Right lobe of liver (tissue), 6 donors: ENCODE data around the gene FOXP2. TPM values are rescaled to one million over a fixed set of nuclear protein-coding genes. Genes with fewer than 3 reads are reported as not detected.
"Not testable (repeated sequence)": the region's sequence is repeated elsewhere in the genome, so short reads cannot be mapped to it uniquely, and the experiment has no call there.

Experiments
- ATAC-seq, 4 donors: fragments of 200-7000 bp; cut with Tn5 transposase; one replicate each; pipeline ENCODE4 v1.9.1; 2020; ENCODE audit warnings: mild to moderate bottlenecking in 4 of 4, moderate library complexity in 4 of 4
- DNase-seq, 3 donors: peaks; one replicate each; pipeline ENCODE4 v3.0.0-alpha.2; 2020
- H3K27ac ChIP-seq, 3 donors: fragments of 200-600 bp; one replicate each; pipeline ENCODE4 v1.8.0; 2022
- H3K27me3 ChIP-seq, 2 donors: fragments of 200-600 bp; one replicate each; pipeline ENCODE4 v1.8.0; 2022
- H3K36me3 ChIP-seq, 4 donors: fragments of 200-600 bp; sonication (generic) in 1 of 4; one replicate each; pipeline versions ENCODE4 v1.5.1 to v1.8.0; 2017 to 2022; ENCODE audit warnings: control low read depth in 1 of 4
- H3K4me1 ChIP-seq, 4 donors: fragments of 200-600 bp; sonication (generic) in 1 of 4; one replicate each; pipeline versions ENCODE4 v1.5.1 to v1.8.0; 2017 to 2022; ENCODE audit warnings: control low read depth in 1 of 4
- H3K4me3 ChIP-seq, 3 donors: fragments of 200-600 bp; one replicate each; pipeline ENCODE4 v1.8.0; 2022
- H3K9me3 ChIP-seq, 4 donors: fragments of 200-600 bp; sonication (generic) in 1 of 4; one replicate each; pipeline versions ENCODE4 v1.5.1 to v1.8.0; 2017 to 2022; ENCODE audit warnings: control low read depth in 1 of 4
- POLR2A ChIP-seq: fragments of 450-650 bp; IDR thresholded peaks from one replicate; pipeline ENCODE4 v1.6.1; 2017; ENCODE audit warnings: antibody characterized with exemption, mild to moderate bottlenecking
- WGBS: methylation state at CpG from one replicate; pipeline ENCODE4 v1.1.6; 2018; ENCODE audit warnings: low coverage, low lambda C conversion rate; ENCODE audit not compliant: insufficient coverage; ENCODE audit errors: missing lambda C conversion rate; 5-methylcytosine and 5-hydroxymethylcytosine counted together
- intact Hi-C, 2 donors: fragments of 100-400 bp; cut with DNase I; formaldehyde crosslinking; loops; one replicate each; pipeline versions ENCODE4 v1.11.2 to v1.14.1; 2022
- total RNA-seq, 6 experiments: library from RNA; depleted of rRNA in 2 of 6; stranded (reverse); fragments of >200 nt in 2 of 6; fragmentation: NEBNext Ultra II Directional in 3 of 6; extraction: Animal tissue kit (Norgen Biotek cat#: 25700) in 3 of 6; gene quantifications; one replicate each; pipeline versions ENCODE4 v1.1.0 to v1.2.4, GENCODE V29; 2016 to 2023
- TF ChIP-seq, protein P1 (sequence below), 4 donors: fragments of 200-600 bp in 3 of 4; fragments of 450-650 bp in 1 of 4; IDR thresholded peaks; one replicate each; pipeline versions ENCODE4 v1.5.1 to v1.8.0; 2016 to 2022; ENCODE audit warnings: antibody characterized with exemption in 4 of 4, mild to moderate bottlenecking in 2 of 4
- donor health status: DM: no; HTN: yes; CAD: no.
- donor health status: DM: no; HTN: no; CAD: no.
- donor health status: DM: no; HTN: no; CAD: no.
- donor health status: DM: no; HTN: yes; CAD: no.
- donor health status: DM: no; HTN: yes; CAD: no.

FOXP2 gene
- total RNA-seq, 6 experiments from 2014 or later = 2.9 to 8.3 (median 4.4) TPM

DNA sequence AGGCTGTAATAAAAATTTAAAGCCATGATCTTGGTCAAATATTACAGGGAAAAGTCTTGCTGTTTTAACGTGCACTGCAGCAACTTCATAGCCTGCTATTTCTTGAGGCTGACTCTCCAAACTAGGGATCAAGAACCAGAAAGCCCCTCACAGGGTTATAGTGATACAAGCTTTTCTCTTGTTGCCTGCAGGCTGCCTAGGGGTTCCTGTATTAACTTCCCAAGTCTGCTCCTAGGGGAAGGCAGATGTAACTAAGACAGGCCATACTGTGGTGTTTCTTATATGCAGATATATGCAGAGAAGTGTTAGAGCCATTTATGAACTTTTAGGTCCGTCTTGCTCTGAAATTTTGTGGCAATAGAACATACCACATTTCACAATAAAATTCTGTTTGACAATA lies 175.7 kb downstream of the FOXP2 start:
- intact Hi-C loops = no loop called here
- Histone ChIP-seq H3K27me3 (no peaks in the 10 kb centered on the region), H3K27ac (no peak overlapping the region), H3K4me3 (no peak overlapping the region), H3K36me3 (no peaks in the 10 kb centered on the region), H3K9me3 (no peaks in the 10 kb centered on the region), H3K4me1 (no peaks in the 10 kb centered on the region)
- no peak for DNase-seq
- no peak for ATAC-seq
- WGBS = 65% methylated on average over 2 of the region's 2 CpGs
- TF ChIP-seq POLR2A = no peak
- TF ChIP-seq, protein P1, sequence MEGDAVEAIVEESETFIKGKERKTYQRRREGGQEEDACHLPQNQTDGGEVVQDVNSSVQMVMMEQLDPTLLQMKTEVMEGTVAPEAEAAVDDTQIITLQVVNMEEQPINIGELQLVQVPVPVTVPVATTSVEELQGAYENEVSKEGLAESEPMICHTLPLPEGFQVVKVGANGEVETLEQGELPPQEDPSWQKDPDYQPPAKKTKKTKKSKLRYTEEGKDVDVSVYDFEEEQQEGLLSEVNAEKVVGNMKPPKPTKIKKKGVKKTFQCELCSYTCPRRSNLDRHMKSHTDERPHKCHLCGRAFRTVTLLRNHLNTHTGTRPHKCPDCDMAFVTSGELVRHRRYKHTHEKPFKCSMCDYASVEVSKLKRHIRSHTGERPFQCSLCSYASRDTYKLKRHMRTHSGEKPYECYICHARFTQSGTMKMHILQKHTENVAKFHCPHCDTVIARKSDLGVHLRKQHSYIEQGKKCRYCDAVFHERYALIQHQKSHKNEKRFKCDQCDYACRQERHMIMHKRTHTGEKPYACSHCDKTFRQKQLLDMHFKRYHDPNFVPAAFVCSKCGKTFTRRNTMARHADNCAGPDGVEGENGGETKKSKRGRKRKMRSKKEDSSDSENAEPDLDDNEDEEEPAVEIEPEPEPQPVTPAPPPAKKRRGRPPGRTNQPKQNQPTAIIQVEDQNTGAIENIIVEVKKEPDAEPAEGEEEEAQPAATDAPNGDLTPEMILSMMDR (IDR thresholded peaks at IDR 0.05) = no peak

DNA sequence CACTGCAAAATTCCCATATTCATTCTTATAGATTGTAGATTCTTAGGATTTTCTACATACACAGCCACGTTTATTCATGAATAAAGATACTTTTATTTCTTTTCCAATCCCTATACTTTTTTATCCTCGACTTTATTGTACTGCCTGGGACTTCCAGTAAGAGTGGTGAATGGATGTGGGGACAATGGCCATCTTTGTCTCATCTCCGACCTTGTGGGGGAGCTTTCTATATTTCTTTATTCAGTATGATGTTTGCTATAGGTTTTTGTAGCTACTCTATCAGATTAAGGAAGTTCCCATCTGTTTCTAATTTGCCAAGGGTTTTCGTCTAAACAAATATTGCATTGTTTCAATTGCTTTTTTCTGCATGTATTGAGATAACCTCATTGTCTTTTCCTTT lies 184.3 kb downstream of the FOXP2 start:
- H3K4me1 ChIP-seq = no peaks in the 10 kb centered on the region
- H3K9me3 ChIP-seq = no peaks in the 10 kb centered on the region
- intact Hi-C loops = no loop called here
- H3K27me3 ChIP-seq = no peaks in the 10 kb centered on the region
- TF ChIP-seq, protein P1 (IDR thresholded peaks at IDR 0.05) = no peak
- no peak for TF ChIP-seq POLR2A
- DNase-seq (no peak), ATAC-seq (no peak)
- H3K27ac ChIP-seq = no peak overlapping the region
- H3K4me3 ChIP-seq = no peak overlapping the region
- 73% methylated on average over 4 of the region's 4 CpGs for WGBS
- H3K36me3 ChIP-seq = no peaks in the 10 kb centered on the region

DNA sequence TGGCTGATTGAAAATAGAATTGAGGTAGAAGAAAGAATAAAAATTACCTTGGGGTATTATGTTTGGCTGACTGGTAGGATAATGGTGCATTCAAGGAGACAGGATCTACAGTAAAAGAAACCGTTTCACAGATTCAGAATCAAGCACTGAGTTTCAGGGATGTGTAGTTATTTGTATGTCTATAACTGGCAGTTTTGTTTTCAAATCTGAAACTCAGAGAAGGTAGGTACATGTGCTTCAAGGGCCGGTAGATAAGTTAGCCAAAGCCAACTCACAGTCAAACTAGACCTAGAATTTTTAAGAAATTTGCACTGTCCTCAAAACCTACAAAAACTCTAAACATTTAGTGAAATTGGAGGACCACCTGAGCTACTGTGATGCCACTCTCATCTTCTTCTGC lies 191.5 kb downstream of the FOXP2 start:
- Histone ChIP-seq H3K27me3 (no peaks in the 10 kb centered on the region), H3K36me3 (no peaks in the 10 kb centered on the region), H3K27ac (no peak overlapping the region), H3K4me1 (no peaks in the 10 kb centered on the region), H3K9me3 (no peaks in the 10 kb centered on the region), H3K4me3 (no peak overlapping the region)
- intact Hi-C loops = no loop called here
- no peak for ATAC-seq
- no peak for TF ChIP-seq POLR2A
- WGBS = 100% methylated on average over 2 of the region's 2 CpGs
- no peak for DNase-seq

DNA sequence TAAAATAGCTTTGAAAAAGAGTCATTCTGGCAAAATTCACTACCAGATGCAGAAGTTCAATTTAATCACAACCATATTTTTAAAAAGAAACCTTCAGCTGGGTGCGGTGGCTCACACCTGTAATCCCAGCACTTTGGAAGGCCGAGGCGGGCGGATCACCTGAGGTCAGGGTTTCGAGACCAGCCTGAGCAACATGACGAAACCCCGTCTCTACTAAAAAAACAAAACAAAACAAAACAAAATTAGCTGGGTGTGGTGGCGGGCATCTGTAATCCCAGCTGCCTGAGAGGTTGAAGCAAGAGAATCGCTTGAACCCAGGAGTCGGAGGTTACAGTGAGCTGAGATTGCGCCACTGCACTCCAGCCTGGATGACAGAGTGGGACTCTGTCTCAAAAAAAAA lies 194.2 kb downstream of the FOXP2 start:
- intact Hi-C loops, H3K9me3 ChIP-seq: not testable (repeated sequence)
- 87% methylated on average over 9 of the region's 11 CpGs for WGBS

DNA sequence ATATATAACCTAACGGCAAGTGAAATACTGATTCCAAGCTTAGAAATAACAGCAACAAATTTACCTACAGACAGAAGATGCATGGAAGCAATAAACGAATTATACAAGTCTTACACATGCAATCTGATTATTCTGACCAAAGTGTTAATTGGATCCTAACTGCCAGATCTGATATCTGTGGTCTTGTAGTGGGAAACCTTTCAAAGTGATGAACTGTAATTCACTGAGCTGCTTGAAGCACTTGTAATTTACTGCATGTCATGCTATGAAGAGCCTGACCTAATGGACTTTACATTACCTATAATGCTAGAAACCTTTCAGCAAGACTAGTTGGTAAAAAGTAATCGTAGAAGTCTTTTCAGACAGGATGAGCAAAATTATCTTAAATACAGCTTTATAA lies 205.6 kb downstream of the FOXP2 start:
- DNase-seq (no peak), ATAC-seq (no peak)
- WGBS = 72% methylated on average over 3 of the region's 3 CpGs
- H3K4me3 ChIP-seq = no peak overlapping the region
- H3K27me3 ChIP-seq = no peaks in the 10 kb centered on the region
- no peaks in the 10 kb centered on the region for H3K9me3 ChIP-seq
- no peaks in the 10 kb centered on the region for H3K4me1 ChIP-seq
- no peak overlapping the region for H3K27ac ChIP-seq
- intact Hi-C loops = no loop called here
- TF ChIP-seq POLR2A = no peak
- TF ChIP-seq, protein P1 (IDR thresholded peaks at IDR 0.05) = no peak
- no peaks in the 10 kb centered on the region for H3K36me3 ChIP-seq

More for the DNA sequence above, 194.2 kb downstream of the FOXP2 start:
- H3K4me1 ChIP-seq, H3K27me3 ChIP-seq, ATAC-seq, H3K36me3 ChIP-seq, DNase-seq, H3K4me3 ChIP-seq, H3K27ac ChIP-seq: not testable (repeated sequence)

DNA sequence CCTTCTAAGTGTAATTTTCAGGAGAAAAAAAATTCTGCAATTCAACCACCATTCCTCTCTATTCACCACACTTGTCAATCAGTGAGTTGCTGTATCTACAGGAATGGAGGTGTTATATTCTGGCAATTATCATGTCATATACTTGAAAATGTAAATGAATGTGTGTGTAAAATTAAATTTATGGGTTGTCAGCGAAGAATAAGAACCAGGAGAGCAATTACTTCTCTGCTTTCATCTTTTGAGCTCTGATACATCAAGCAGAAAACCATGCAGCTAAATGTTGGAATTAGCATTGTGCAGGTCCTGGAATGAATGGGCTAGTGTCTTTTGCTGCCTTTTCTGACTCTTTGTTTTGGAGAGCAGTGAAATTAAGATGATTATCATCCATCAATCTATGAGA lies 207.6 kb downstream of the FOXP2 start:
- Histone ChIP-seq H3K36me3 (no peaks in the 10 kb centered on the region), H3K27me3 (no peaks in the 10 kb centered on the region), H3K27ac (no peak overlapping the region), H3K4me3 (no peak overlapping the region), H3K4me1 (peaks cover 0 to 1% (median 0%) of the 10 kb centered on the region in 4 donors), H3K9me3 (no peaks in the 10 kb centered on the region)
- WGBS = 67% methylated on average over 1 of the region's 1 CpG
- TF ChIP-seq POLR2A = no peak
- TF ChIP-seq, protein P1 (IDR thresholded peaks at IDR 0.05) = no peak
- intact Hi-C loops = no loop called here
- no peak for ATAC-seq
- no peak for DNase-seq
